Bronchial epithelial cell (primary cell): ENCODE data around the gene SEMA4B. TPM values are rescaled to one million over a fixed set of nuclear protein-coding genes. Genes with fewer than 3 reads are reported as not detected.
A peak's percentile ranks its signal among the peaks of the same experiment; 100 is the strongest.

Source experiments
- DNase-seq: peaks from one replicate; pipeline ENCODE4 v3.0.0-alpha.2; 2010; ENCODE audit warnings: low read depth
- FAIRE-seq: peaks from 2 replicates; lab custom pipeline; 2011; peaks lifted over from hg19 to GRCh38; lab: Jason Lieb, UNC
- H3K27me3 ChIP-seq: 2 replicates; pipeline ENCODE4 v1.5.1; 2011; ENCODE audit warnings: low read length; ENCODE audit not compliant: control insufficient read depth, insufficient read depth
- H3K36me3 ChIP-seq: 2 replicates; pipeline ENCODE4 v1.5.1; 2011; ENCODE audit warnings: low read length; ENCODE audit not compliant: control insufficient read depth, insufficient read depth
- H3K4me3 ChIP-seq: 2 replicates; pipeline ENCODE4 v1.5.1; 2011; ENCODE audit warnings: mild to moderate bottlenecking, low read depth, low read length, control low read depth
- CTCF ChIP-seq: IDR thresholded peaks from 2 replicates; pipeline ENCODE4 v1.5.1; 2011; ENCODE audit warnings: mild to moderate bottlenecking, moderate library complexity, low read length, control low read depth, inconsistent platforms; ENCODE audit not compliant: insufficient read depth, severe bottlenecking
- total RNA-seq: library from RNA; depleted of rRNA; stranded (reverse); fragments of >200 nt; gene quantifications from 2 replicates; pipeline ENCODE4 v1.2.1, GENCODE V29; 2014

The SEMA4B gene
- total RNA-seq, 1 donor from 2014 or later, result 90.6 TPM

- Histone ChIP-seq H3K36me3 (peaks cover 16% of the 10 kb centered on the region), H3K27me3 (no peaks in the 10 kb centered on the region), H3K4me3 (no peak overlapping the region)
- DNase-seq (no peak), FAIRE-seq (no peak)
- no peak for TF ChIP-seq CTCF
Measured at GRCh38 chr15:90213818-90214204, 12.7 kb downstream of the SEMA4B start.

- DNase-seq, result no peak
- Histone ChIP-seq H3K4me3 (no peak overlapping the region), H3K36me3 (peaks cover 21% of the 10 kb centered on the region), H3K27me3 (no peaks in the 10 kb centered on the region)
- FAIRE-seq, result no peak
- TF ChIP-seq CTCF, result peak; percentile 53
Measured at GRCh38 chr15:90214553-90215196, 13.5 kb downstream of the SEMA4B start.

GRCh38 chr15:90217671-90218394, 16.7 kb downstream of the SEMA4B start:
- no peak for TF ChIP-seq CTCF
- DNase-seq (no peak), FAIRE-seq (no peak)
- no peaks in the 10 kb centered on the region for H3K27me3 ChIP-seq
- H3K4me3 ChIP-seq, result no peak overlapping the region
- peaks cover 35% of the 10 kb centered on the region for H3K36me3 ChIP-seq

- no peaks in the 10 kb centered on the region for H3K27me3 ChIP-seq
- peaks cover 50% of the 10 kb centered on the region for H3K36me3 ChIP-seq
- no peak for DNase-seq
- H3K4me3 ChIP-seq, result no peak overlapping the region
- peak; percentile 72 for TF ChIP-seq CTCF
- no peak for FAIRE-seq
Measured at GRCh38 chr15:90219421-90220141, 18.5 kb downstream of the SEMA4B start.

- FAIRE-seq (no peak), DNase-seq (no peak)
Measured at GRCh38 chr15:90221246-90221900, 20.2 kb downstream of the SEMA4B start.

More at GRCh38 chr15:90221246-90221900, 20.2 kb downstream of the SEMA4B start:
- Histone ChIP-seq H3K27me3 (no peaks in the 10 kb centered on the region), H3K36me3 (peaks cover 57% of the 10 kb centered on the region), H3K4me3 (no peak overlapping the region)
- TF ChIP-seq CTCF, result peak; percentile 84
